Activated CD4-positive, alpha-beta T cell treated with anti-CD3 and anti-CD28 coated beads, Interleukin-2, amount 50 U/mL, for 16 hours (primary cell): ENCODE results near the gene IGF2BP3.
"Not testable (repeated sequence)": the region's sequence is repeated elsewhere in the genome, so short reads cannot be mapped to it uniquely, and the experiment has no call there.

ENCODE experiments used
- DNase-seq: peaks from one replicate; pipeline ENCODE4 v3.0.0-alpha.2; 2020

The IGF2BP3 gene

DNA sequence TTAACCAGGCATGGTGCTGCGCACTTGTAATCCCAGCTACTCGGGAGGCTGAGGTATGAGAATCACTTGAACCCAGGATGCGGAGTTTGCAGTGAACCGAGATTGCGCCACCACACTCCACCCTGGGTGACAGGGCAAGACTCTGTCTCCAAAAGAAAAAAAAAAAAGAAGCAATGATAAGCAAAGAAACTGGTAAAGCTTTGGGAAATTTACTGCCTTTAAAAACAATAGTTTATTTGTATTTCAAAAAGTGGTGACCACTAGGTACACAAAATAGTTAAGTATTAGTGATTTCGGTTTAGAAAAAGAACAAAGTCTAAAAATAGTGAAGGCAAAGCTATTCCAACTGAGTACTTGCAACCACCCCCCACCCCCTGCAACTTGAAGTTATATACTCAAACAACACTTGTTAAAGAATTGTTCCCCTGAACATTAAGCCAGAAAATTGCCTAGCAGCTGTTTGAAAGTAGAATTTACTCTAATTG is 133.4 kb downstream of the IGF2BP3 start:
- no peak for DNase-seq

DNA sequence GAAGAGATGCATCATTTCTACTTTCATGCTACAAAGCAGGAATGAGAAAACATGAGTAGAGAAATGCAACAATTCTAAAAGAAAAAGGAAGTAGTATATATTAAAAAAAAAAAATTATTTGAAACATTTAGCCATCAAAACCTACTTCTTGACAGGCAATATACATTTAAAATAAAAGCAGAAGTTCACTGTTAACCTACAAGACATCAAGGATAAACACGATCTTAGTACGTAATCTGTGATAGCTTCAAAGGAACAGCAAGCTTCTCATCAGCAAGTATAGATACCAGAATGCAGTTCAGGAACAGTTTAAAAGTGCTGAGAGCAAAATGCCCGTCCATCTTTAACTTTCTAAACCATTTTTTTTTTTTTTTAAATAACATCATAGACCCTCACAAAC is 134.2 kb downstream of the IGF2BP3 start:
- no peak for DNase-seq

DNA sequence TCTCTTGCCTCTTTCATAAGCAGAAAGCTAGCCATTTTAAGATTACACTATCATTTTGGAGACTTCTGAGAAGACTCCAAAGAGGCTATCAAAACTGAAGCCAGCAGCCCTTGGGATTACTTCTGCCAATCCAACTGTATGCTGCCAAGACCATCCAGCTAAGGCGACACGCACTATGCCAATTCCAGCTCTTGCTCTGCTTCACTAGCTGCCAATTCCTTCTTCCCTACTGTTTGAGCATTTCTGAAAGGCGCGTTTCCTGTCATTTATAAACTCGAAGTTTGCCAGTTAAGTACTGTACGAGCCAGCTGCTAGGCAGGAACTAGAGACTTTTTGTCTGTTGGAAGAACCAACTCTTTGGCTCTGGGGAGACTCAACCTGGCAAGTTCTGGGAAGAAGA is 134.7 kb downstream of the IGF2BP3 start:
- DNase-seq = no peak

DNA sequence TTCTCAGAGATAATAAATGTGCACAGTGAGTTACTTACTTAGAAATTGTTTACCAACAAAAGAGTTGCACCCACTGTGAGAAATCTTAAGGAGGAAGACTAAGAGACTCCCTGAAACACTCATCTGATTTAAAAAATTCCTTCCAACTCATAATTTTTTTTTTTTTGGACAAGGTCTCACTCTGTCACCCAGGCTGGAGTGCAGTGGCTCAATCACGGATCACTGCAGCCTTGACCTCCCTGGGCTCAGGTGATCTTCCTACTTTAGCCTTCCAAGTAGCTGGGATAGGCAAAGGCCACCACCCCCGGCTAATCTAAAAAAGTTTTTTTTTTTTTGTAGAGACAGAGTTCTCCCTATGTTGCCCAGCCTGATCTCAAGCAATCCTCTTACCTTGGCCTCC is 135.2 kb downstream of the IGF2BP3 start:
- no peak for DNase-seq

DNA sequence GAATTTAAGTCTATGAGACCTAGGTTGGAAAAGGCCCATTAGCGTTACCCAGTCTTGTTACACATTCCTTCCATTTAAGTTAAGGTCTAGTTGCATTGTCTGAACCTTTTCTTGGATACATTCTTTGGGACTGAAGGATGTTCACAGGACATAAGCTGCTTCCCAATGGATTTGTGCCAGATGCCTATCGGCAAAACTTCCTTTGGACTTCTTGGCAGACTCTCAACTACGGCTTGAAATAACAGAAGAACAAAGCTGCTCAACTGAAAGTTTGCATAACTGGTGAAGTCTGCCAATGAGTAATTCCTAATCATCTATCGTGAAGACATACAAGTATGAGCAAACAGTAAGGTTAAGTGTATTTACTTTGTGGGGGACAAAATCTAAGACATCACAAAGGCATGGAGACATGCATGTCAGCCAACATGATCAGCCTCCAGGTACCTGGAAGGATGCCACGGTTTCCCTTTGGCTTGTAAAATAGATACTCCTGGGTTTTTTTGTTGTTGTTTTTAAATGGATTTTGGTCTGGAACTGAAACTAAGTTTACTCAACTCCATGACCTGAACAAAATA is 135.7 kb downstream of the IGF2BP3 start:
- no peak for DNase-seq

DNA sequence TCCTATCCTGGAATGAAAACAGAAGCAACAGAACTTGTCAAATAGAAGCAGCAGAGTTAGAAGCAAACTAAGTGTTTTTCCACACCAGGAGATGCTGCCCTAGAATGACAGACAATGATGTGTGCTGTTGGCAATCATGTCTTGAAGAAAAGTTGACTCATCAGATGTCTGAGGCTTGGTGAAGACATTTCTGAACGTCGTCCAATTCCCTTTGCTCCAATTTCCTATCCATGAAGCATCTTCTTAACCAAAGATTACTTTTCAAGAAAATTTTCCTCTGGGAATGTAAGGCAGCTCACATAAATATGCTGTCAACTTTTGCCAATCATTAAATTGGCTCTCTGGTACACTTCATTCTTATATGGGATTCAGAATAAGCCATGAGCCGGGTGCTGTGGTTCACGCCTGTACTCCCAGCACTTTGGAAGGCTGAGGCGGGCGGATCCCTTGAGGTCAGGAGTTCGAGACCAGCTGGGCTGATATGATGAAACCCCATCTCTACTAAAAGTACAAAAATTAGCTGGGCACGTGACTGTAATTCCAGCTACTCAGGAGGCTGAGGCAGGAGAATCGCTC is 136.5 kb downstream of the IGF2BP3 start:
- no peak for DNase-seq

DNA sequence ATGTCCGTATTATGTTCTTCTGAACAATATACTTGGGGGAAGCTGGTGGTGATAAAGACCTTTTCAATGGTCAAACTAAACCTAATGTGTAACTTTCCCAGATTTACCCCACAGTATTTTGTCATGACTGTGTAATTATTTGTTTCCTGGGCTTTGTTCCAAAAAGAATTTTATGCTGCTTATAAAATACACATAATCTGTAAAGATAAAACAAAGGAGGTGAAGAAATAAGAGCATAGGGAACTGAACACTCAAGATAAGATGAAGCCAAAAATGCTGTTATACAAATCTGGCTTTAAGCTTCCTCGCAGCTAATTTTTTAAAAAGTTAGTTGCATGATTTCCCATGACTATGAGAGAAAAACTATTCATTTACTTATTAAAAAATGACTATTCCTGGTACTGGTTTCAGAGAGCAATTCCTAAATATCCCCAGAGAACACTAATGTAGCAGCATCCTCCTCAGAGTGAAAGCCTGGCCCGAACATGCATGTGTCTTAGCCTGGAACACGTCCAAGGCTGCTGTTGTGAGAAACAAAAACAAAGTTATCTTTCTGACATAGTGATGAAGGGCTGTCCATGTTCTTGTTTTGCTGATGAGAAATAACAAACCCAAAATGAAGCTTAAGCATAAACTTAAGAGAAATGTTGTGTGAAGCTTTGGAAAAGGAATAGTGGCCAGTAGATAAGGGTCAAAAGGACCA is 137.2 kb downstream of the IGF2BP3 start:
- no peak for DNase-seq

DNA sequence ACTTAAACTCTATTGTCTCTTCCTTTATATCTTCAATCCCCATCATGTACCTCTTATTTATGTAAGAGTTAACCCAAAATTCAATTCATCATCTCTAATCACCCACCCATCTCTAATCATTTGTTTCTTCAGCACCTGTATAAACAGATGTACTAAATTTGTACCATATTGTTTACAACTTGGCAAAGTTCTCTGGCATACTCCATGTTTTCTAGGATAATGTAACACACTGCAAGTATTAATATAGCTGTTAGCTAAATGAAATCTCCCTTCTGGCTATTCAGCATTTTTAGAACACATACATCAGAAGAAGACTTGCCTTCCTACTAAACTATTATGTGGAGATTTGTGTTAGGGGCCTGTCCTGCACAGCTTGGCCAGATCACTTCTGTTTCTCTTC is 138.1 kb downstream of the IGF2BP3 start:
- no peak for DNase-seq

DNA sequence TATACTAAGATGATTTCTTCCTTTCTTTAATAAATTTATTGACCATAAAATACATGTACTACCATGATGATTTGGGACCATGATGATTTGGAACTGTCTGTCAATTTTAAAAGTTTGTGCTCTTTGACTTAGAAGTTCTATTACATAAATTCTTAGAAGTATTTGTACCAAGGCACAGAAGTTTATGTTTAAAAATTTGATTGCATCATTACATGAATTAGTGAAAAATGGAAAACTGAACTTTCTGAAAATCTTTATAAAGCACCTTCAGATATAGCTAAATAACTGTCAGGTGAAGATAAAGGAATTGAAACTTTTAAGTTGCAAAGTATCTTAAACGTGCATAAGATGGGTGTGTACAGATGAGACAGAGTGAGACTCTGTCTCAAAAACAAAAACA is 139.2 kb downstream of the IGF2BP3 start:
- no peak for DNase-seq

DNA sequence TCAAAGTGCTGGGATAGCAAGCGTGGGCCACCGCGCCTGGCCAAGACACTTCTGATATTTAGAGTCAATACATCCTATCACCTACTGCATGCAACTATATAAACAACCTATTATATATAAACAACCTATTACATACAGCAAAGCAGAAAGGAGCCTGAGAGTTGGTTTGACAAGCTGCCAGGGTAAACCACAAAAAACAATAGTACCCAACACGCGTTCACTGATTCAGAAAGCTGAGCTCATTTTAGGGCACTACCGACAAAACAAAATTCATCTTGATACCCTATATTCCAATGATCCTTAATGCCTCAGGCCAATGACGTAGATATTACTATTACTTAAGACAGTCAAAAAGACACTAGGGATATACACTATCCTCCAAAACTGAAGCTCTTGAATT is 154.9 kb downstream of the IGF2BP3 start:
- DNase-seq = no peak

DNA sequence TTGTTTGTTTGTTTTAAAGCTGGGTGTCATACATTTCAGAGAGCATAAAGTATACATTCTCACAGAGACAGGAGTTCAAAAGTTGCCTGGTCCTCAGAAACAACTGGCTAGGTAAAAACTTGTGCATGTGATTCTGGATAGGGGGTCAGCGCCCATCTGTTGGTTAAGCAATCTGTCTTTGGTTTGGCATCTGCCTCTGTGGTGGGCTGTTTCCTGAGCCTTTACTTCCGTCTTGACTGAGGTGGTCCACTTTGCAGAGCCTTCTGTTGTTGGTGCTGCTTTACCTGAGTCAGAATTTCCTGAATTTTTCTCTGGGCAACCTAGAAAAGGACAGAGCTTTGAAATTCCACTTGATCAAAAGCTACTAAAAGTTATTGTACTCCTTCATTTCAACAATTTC is 158.2 kb downstream of the IGF2BP3 start:
- DNase-seq = not testable (repeated sequence)

DNA sequence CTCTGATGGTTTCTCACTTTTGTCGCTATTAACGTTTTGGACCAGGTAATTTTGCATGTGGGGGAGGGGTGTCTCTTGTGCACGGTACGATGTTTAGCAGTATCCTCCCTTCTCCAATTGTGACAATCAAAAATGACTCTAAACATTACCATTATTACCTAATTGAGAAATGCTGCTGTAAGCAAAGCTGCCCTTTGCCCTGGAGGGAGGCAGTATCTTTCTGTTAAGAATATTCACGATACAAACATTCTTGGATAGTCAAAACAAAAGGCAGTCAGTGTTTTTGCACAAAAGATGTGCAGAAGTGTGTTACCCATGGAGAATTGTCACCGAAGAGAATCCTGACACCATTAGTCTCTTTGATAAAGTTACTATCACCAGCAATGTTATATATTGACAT is 161.5 kb downstream of the IGF2BP3 start:
- no peak for DNase-seq

DNA sequence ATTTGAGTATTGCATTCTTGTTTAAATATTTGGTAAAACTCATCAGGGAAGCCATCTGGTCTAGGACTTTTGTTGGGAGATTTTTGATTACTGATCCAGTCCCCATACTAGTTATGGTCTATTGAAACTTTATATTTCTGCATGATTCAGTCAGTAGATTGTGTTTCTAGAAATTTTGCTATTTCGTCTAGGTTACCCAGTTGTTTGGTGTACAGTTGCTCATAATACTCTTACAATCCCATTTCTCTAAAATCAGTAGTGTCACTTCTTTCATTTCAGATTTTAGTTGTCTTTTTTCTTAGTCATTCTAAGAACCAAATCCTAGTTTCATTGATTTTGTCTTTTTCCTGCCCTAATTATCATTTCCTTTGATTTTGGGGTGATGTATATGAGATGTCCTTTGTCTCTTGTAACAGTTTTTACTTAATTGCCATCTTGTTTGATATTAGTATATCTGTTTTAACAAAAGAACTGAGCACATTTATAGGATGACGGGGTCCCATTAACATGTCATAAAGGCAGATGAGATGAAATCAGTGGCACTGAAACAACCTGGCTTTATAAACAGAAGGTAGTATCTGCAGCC is 163.3 kb downstream of the IGF2BP3 start:
- DNase-seq = peak; percentile 43

DNA sequence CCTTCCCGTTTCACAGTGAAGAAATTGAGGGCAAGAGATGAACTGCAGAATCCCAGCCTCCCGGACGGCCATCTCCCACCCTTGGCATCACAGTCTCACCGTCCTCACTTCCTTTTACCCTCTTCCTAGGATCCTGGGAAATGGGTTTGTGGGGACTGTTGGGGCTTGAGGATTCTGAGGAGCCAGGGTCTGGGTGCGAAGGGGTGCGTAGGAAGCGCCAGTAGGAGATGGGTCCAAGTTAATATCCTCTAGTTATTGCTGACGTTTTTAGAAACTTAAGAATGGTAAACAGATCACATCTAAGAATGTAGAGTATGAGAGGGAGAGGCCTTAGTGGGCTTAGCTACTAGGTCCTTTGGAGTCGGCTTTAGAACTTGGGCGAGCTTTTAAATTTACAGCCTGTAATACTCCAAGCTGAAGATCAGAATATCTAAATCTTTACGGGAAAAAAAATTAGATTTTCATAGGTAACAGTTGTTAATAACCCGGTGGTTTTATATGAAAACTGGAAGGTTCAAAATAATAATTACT is 170.5 kb downstream of the IGF2BP3 start:
- no peak for DNase-seq

DNA sequence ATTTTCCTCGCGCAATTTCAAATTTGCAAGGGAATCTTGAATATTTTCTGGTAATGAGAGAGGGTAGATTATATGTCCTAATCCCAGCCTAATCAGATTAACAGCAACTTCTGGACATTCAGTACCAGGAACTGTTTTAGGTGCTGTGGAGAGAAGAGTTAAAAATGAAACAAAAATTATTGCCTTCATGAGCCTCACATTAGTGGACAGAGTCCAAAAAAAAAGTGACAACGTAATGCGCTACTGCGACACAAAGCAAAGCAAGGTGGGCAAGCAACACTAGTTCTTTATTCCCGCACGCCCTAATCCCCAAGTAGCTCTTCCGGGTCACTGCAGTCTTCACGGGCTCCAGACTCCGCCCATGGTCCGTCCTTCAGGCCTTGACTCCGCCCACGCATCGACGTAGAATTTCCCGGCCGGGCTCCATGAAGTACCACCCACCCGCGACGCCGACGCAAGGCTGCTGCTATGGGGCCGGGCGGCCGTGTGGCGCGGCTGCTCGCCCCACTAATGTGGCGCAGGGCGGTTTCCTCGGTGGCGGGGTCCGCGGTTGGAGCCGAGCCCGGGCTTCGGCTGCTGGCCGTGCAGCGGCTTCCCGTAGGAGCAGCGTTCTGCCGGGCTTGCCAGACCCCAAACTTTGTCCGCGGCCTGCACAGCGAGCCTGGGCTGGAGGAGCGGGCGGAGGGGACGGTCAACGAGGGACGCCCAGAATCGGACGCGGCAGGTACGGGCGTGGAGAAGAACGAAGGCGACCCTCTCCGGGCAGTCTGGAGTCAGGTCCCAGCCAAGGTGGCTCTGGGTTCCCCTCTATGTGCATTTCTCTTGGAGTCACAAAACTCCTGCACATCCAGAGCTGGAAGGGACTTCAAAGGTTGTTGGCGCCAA is 171.2 kb downstream of the IGF2BP3 start, which contains the start of gene MALSU1:
Gene MALSU1, plus strand, starts transcription at position 455 of the 885 bp plus-strand sequence. Its CDS starts 14 bp downstream, at position 469.
- peak; percentile 97 for DNase-seq

DNA sequence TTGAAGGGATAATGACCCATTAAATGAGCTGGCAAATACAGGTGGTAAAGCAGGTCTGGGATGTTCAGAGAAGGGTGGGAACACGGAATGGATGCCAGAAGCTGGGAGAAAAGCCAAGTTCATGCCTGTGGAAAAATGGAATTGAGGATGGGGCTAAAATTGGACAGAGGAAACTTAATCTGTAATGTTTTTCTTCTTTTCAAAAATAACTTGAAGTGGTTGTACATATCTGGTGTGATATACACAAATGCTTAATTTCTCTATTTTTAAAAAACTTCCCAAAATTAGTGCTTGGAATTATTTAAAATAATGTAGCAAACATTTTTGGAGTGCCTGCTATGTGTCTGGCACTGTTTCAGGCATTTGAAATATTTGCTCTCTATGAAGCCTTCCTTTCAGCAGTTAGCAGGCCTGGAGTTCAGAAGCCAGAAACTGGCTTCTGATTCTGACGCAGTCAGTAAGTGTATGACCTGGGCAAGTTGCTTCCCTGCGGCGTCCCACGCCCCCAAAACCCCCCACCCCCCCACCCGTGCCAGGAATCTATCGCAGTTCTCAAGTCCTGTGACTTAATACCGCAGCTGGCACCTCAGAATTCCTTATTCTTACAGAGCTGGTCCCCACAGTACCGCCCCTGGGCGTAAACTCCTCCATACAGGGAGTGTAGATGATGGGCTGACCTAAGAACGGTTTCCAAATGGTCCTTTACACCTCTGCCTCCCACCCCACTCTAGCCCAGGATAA is 172.0 kb downstream of the IGF2BP3 start:
- no peak for DNase-seq

DNA sequence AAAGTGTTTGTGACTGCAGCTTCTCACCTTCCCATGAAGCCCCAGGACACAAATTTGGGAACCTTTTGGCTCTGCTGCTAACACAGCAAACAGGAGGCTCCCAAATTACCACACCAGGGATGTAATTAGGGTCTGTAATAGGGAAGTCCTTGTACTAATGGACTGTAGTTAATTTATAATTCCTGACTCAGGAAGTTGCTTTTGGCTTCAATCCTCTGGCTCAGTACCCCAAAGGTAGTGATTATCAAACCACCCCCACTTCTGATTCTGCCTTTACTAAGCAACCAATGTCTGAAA is 174.9 kb downstream of the IGF2BP3 start:
- DNase-seq = no peak

DNA sequence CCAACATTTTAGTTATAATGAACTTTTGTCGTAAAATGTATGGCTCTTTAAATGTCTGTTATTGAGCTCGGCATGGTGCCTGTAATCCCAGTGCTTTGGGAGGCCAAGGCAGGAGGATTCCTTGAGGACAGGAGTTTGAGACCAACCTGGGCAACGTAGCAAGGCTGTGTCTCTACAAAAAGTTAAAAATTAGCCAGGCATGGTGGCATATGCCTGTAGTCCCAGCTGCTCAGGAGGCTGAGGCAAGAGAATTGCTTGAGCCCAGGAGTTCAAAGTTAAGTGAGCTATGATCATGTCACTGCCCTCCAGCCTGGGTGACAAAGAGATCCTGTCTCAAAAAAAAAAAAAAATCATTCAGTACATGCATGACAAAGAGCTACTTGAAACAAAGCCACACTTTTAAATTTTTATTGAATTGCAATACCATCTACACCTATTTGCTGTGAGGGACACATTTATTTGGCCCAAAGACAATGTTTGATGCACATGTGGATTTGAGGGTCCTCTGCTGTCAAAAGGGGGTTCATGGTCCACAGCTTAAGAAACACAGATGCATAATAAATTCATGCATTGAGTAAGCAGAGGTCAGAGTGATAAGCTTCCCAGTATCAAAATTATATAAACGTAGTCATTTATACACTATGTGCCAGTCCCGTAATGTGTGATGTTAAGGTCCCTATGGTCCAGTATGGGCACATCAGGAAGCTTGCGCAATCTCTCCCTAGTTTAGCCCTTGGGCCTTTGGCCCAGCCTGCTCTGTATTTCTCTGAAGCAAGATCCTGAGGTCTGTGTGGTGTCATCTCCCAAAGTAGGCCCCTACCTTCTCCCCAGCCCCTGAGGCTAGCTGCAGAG is 175.5 kb downstream of the IGF2BP3 start:
- DNase-seq = no peak

DNA sequence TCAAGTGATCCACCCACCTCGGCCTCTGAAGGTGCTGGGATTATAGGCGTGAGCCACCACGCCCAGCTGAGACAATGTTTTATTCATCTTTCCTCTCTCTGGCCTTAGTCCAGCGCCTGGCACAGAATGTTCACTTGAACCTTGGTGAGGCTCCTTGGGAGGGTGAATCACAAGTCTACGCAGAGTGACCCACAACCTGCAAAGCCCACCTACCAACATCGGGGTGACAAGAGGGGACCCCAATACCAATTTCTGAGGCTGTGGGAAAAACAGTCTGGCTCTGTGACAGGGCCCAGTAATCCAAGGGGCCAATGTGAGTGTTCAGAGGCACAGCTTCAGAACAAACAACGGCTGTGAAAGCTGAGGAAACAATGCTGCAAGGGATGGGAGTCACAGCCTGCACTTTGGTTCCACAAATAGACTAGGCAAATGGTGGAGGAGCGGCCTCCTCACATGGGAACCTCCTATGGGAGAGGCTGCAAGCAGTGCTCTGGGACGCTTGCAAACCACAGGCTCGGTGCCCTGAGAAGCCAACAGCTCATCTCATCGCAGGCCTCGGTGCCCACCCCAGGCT is 176.7 kb downstream of the IGF2BP3 start:
- no peak for DNase-seq

DNA sequence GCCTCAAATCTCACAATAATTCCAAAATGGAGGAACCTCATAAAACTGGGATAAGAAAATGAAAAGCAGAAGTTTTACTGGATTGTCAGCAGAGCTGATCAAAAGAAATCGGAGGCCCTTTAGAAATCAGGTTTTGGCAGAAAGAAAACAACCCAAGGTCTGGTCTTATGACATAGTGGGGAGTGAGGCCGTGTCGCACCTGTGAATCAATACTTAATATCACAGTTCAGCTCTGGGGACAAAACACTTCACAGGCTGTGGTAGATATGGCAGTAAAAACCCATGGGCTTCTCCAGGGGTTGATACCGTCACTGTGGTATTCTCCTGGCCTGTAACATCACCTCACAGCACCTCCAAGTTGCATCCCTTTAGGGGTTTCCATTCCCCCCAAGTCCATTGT is 177.7 kb downstream of the IGF2BP3 start:
- DNase-seq = no peak
